CD4-positive, alpha-beta T cell treated with Interleukin-2 at 100 ng/mL for 4 hours (primary cell): Measurements from ENCODE around the gene CIT.
"Not testable (repeated sequence)": the region's sequence is repeated elsewhere in the genome, so short reads cannot be mapped to it uniquely, and the experiment has no call there.

Experiments used
- DNase-seq: peaks from one replicate; pipeline ENCODE4 v3.0.0-alpha.2; 2020; ENCODE audit warnings: low spot score

The CIT gene

DNA sequence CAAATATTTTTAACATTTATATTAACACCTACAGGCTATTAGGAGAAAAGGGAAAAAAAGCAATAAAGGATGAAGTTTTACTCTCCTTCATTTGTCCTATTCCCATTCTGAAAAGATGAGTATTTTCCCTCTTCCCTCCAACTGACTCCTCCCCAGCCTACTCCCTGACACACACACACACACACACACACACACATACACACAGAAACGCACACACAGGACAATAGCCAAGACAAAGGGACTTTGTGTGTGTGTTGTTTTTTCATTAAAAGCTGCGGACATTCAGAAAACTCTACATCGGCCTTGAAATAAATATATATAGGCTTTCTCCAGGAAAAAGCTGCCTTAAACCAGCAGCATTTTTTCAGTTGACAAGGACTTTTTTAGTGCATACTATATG, 134.4 kb downstream of the CIT start:
- no peak for DNase-seq

DNA sequence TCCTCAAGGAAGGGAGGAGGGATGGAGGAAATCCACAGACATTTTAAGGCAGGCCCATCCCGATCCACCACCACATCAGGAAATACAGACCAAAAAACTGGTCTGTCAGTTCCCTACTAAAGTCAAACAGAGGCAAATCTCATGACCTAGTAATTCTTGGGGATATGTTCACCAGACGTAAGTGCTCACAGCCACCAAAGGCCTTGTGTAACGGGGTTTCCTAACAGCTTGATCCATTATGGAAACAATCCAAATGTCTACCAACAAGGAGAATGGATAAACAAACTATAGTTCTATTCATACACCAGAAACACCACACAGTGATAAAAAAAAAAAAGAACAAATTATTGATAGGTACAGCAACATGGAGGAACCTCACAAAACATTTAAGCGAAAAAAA, 136.3 kb downstream of the CIT start:
- no peak for DNase-seq

DNA sequence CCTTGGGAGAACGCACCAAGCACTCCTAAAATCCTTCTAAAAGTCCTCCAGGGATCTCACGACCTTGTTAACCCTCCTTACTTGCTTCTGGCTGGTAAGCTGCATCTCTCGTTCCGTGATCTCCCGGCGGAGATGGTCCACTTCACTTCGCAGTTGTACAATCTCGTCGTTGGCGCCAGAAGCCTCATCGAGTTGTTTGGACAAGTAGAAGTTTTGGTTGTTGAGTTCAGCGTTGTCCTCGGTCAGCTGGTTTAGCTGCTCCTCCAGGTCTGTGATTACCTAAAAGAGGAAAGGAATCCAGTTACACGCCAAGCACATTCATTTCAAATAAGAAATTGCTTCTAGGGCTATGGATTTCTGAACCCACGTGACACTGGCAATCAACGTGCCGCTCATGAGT, 142.0 kb downstream of the CIT start:
- DNase-seq, result no peak

DNA sequence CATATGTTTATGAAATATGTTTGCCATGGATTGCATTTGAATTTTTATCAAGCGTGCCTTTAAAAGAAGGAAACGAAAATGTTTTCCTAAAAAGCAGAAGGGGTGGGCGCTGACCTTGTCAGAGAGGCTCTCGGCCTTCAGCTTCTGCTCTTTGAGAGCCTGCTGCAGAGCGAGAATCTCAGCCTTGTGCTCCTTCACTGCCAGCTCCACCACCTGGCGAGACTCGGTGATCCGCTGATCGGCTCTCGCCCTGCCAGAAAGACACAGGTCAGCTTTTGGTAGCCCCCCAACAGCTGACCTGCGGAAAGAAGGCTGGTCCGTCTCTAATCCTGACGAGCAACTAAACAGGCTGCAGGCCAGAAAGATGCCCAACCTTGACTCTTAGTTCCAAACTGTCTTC, 146.7 kb downstream of the CIT start:
- DNase-seq, result no peak

DNA sequence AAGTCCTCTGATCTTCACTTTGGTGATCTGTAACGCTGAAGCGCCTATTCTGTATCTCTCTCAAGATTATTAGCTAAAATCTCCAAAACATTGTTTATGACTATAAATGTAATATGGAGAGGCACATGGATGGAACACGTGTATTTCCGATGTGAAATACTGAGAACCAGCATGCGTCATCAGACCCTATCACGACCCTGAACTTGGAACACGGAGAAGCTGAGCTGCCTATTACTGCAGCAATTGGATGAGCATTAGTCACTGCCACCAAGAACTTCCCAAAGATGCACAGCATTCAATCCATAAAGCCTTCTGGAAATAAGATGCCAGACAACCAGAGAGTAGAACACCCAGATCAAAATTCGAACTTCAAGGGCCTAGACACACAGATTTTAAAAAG, 147.2 kb downstream of the CIT start:
- DNase-seq, result no peak

DNA sequence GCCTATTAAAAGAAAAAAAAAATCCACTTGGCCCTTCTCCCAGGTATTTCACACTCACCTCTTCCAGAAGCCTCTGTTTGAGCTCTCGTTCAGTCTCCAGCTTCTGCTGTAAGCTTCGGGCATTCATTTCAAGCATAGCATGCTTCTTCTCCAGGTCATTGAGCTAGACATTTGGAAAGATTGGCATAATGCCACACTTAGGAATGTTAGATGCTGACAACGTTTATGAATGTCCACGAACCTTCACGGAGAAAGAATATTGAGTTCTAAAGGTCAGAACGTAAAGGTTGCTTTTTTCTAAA, 148.7 kb downstream of the CIT start:
- DNase-seq, result no peak

DNA sequence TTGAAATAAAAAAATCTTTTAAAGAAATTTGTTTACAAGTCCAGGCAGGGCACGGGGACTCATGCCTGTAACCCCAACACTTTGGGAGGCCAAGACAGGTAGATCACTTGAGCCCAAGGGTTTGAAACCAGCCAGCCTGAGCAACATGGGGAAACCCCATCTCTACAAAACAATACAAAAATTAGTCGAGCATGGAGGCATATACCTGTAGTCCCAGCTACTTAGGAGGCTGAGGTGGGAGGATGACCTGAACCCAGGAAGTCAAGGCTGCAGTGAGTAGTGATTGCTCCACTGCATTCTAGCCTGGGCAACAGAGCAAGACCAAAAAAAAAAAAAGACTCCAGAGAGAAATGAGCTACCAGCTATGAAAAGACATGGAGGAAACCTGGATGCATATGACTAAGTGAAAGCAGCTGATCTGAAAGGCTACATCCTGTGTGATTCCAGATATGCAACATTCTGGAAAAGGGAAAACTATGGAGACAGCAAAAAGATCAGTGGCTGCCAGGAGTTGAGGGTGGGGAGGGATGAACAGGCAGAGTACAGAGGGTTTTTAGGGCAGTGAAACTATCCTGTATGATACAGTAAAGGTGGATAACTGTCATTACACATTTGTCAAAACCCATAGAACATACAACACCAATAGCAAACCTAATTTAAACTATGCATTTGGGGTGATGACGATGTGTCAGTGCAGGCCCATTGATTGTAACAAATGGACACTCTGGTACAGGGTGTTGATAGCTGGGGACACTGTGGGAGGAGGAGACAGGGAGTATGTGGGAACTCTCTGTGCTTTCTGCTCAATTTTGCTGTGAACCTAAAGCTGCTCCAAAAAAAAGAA, 149.3 kb downstream of the CIT start:
- DNase-seq, result no peak

DNA sequence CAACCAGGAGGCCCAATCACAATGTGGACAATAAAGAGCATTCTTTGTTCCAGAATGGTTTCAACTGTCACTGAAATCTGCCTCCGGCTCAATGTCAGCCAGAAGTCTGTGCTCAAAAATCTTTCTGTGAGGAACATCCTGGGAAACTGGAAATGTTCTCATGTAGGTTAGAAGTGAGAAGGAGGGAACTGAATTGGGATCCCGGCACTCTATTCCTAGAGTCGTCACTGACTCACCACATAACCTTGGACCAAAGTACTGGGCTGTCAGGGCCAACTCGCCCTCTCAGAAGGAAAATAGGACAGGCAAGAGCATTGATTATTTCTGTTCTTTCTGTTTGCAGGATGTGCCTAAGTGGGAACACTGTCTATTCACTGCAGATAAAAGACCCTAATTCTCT, 151.6 kb downstream of the CIT start:
- DNase-seq, result no peak

DNA sequence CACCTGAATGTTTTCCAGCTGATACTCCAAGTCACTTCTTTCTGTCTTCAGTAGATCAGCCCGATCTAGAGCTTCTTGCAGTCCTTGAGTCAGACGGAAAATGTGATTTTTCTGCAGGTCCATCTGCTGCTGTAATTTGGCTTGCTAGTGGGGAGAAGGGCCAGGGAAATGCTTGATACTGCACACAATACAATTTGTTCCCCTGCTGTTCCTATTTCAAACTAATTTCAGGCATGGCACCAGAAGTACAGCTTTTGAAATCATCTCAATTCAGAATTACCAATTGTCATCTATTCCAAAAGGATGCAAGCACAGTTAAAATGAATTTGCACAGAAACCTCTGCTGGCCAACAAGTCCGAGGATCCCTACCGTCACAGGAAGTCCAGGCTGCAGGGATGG, 155.8 kb downstream of the CIT start:
- no peak for DNase-seq

DNA sequence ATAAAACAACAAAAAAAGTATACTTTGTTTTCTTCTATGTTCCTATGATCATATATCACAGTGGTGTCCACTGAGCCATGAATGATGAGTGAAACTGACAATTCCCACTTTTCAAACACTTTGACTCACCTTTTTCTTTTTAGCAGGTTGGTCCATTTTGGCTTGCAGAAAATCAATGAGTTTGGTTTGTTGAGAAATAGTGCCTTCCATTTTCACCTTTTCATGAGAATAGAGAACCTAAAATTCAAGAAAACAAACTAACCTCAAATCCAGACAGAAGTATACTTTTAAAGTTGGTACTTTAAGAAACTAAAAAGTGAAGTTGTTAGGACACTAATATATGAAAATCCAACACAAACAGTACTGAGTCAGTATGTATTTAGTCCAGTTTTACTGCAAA, 156.8 kb downstream of the CIT start:
- DNase-seq, result no peak

DNA sequence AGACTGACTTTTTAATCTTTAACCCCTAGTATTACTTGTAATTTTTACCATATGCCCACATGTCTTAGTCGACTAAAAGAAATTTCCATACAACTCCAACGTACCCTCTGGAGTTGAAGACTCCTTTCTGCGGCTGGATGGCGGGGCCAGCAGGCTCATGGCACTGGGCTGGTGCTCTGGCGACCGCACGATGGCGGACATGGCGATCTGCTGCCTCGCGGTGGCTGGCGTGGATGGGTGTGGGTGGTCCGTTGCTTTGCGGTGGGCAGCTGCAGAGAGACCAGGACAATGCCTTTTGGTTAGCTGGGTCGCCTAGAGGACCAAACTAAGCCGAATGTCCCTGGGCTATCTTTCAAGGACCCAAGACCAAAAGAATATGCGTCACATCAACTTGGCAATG, 159.0 kb downstream of the CIT start:
- no peak for DNase-seq

DNA sequence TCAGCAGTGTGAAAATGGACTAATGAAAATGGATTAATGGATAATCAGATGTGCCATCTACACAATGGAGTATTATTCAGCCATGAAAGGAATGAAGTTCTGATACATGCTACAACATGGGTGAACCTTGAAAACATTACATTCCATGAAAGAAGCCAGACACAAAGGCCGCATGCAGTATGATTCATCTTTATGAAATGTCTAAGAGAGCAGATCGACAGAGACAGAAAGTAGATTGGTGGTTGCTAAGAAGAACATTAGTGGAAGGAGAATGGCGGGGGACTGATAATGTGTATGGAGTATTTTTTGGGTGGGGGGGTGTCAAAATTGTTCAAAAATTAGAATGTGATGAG, 161.9 kb downstream of the CIT start:
- no peak for DNase-seq

DNA sequence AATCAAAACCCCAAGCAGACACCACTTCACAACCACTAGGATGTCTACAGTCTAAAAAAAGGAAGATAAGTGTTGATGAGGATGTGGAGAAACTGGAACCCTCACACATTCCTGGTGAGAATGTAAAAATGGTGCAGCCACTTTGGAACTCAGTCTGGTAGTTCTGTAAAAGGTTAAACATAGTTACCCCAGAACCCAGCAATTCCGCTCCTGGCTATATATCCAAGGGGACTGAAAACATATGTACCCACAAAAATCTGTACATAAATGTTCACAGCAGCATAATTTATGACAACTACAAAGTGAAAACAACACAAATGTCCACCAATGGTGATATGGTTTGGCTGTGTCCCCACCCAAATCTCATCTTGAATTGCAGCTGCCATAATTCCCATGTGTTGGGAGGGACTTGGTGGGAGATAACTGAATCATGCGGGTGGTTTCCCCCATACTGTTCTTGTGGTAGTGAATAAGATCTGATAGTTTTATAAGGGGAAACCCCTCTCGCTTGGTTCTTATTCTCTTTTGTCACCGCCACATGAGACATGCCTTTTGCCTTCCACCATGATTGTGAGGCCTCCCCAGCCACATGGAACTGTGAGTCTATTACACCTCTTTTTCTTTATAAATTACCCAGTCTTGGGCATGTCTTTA, 162.4 kb downstream of the CIT start:
- DNase-seq, result no peak

DNA sequence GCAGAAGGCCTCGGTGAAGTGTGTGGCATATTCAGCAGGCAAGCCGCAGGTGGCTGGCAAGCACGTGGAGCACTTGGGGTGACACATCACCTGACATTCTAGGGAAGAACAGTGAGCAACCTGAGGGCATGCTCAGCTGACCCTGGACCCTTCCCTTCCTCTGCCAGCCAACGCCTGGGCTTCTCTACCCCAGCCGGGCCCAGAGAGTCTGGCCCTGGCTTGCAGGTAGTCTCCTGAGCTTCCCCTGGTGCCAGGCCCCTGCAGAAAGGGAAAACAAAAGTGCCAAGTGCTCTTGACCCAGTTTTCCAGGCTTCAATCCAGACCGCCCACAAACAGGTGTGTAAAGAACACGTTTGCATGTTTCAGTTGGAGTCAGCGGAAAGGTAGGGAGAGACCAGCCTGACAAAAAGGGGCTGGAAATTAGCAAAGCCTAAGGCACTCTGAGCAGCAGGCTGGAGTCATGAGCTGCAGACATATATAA, 163.5 kb downstream of the CIT start:
- no peak for DNase-seq

DNA sequence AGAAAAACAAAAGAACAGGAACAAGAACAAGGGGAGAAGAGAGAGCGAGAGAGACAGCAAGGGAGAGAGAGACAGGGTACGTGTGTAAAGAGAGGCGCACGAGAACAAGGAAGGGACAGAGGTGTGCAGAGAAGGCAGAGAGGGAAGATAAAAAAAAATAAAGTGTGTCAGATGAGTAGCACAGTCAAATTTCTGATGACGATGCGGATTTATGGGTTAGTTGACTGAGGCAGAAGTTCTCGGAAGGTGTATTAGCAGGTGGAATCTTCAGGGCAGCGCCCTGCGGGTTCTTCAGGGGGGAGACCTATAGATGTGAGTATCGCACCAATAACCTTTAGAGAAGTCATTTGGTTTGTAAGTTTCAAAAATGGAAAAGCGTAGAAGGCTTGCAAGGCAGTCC, 164.4 kb downstream of the CIT start:
- DNase-seq, result no peak

DNA sequence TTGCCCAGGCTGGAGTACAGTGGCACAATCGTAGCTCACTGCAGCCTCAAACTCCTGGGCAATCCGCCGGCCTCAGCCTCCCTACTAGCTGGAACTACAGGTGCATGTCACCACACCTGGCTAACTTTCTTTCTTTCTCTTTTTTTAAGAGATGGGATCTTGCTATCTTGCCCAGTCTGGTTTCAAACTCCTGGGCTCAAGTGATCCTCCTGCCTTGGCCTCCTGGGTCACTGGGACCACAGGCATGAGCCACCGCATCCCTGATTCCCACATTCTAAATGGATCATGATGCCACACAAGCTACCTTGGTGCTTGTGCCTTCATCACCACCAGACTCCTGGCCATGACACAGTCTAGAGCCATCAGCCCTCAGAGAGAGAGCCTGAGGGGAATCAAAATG, 165.4 kb downstream of the CIT start:
- DNase-seq, result no peak

DNA sequence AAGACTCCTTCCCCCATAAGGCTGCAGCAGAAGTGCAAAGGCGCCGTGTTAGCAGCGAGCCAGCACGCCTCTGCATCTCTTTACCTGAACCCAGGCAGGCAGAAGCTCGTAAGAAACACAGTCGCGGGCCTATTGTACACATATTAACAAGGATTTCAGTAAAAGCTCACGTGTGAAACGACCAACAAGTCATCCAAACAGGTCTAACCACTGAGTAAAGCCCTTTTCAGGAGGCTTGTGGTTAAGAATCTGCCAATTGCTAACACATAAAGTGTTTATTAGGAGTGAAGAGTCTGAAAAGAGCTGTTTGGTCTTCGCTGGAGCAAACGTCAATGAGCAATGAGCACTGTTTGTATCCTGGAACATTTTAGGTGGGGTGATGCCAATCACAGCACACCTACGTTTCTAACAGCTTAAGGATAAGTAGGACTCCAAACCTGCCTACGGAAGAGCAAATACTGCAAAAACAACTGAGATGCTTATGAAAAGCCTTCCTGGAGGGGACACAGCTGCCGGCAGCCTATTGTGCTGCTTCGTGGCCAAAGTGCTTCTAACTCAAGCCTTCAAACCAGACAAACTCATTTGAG, 166.1 kb downstream of the CIT start:
- DNase-seq, result no peak

DNA sequence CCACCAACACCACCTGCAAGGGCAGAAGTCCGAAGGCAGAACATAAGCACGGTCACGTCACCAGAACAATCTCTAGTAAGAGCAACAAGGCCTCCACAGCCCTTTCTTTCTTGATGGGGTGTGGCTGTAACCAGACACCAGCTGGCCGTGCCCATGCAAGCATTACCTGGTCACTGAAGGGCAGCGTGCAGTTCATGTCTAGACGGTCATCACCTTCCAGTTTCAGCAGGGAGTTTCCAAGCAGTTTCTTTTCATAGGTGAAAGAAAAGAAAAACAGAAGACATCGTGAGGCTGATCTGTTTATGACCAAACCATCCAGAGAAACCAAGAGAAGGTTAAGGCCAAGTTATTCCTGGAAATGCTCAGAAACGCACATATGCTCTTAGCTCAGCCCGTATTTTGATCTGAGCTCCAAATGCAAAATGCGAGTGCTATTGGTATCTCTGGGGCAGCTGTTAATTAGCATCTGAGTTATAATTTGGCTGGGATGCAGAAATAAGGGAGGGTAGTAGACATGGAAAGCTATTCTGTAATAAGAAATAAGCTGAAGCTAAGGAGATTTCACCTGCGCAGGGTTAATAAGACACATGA, 166.7 kb downstream of the CIT start:
- no peak for DNase-seq

DNA sequence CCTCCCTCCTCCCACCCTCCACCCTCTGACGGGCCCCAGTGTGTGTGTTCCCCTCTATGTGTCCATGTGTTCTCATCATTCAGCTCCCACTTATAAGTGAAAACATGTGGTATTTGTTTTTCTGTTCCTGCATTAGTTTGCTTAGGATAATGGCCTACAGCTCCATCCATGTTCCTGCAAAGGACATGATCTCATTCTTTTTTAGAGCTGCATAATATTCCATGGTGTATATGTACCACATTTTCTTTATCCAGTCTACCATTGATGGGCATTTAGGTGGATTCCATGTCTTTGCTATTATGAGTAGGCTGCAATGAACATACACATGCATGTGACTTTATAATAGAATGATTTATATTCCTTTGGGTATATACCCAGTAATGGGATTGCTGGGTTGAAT, 170.7 kb downstream of the CIT start:
- DNase-seq, result not testable (repeated sequence)

DNA sequence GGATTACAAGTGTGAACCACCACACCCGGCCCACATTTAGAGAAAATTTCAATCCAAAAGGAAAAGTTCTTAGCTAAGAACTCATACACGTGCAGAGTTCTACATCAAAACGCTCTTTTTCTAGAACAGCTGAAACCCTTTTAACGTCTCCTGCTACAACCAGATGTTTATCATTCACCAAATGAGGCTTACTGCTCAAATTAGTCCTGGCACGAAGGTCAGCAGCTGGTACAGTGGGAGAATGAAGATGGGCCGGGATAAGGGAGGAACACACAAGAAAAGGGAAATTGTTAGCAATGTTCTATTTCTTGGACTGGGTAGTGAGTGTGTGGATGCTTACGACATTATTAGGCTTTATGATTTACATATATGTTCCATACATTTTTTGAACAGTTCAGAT, 171.9 kb downstream of the CIT start:
- DNase-seq, result no peak

DNA sequence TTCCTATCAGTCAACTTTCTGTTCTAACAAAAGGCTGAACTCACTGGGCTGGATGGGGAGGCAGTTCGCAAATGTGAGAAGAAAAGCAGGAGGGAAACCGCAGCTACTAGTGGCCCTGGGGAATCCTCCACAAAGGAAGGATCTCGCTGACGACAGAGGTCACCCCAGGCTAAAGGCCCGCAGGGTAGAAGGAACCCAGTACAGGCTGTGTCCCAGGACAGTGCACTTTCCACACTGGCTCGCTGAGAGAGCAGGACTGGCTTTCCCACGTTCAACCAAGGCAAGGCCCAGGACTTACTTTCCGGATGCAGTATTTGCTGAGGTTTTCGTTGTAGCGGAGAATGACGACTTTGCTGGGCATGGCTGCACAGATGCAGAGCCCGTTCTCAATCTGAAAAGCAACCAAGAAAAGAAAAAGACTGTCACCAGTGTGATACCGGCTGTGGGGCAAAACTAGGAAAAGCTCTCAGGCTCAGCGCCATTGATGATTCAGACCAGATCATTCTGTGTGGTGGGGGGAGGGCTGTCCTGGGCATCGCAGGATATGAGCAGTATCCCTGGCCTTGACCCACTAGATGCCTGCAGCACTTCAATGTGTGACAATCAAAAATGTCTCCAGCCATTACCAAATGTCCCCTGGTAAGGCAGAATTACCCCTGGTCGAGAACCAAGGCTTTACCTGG, 172.9 kb downstream of the CIT start:
- DNase-seq, result no peak

DNA sequence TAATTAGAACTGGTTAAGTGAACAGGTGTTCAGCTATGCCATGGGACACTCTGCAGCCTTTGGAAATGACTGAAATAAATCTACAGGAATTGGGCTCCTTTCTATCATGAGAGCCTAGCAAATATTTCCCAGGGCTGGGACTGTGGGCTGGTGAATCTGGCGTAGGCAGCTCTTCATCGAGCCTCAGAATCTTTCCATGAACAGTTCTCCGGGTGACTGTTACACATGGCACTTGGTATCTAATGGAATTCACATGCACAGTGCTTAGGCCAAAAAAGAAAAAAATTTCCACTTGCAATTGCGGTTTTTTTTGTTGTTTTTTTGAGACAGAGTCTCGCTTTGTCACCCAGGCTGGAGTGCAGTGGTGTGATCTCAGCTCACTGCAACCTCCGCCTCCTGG, 177.0 kb downstream of the CIT start:
- DNase-seq, result no peak
